ENCODE data around the gene CBFB.

Gene CBFB

GRCh38 chr16:67028696-67029253, at the start of gene CBFB:
Gene CBFB, plus strand, starts transcription at chr16:67029149. Its CDS starts 259 bp downstream, at chr16:67029408.
- no peak for TF ChIP-seq CTCF (IDR thresholded peaks at IDR 0.05; ENCODE audit: poor library complexity, severe bottlenecking)
- H3K27ac ChIP-seq (ENCODE audit: poor library complexity, severe bottlenecking) = peak within 1 kb of the TSS; percentile 83
- peak; percentile 86 for ATAC-seq (ENCODE audit: low read depth)

DNA sequence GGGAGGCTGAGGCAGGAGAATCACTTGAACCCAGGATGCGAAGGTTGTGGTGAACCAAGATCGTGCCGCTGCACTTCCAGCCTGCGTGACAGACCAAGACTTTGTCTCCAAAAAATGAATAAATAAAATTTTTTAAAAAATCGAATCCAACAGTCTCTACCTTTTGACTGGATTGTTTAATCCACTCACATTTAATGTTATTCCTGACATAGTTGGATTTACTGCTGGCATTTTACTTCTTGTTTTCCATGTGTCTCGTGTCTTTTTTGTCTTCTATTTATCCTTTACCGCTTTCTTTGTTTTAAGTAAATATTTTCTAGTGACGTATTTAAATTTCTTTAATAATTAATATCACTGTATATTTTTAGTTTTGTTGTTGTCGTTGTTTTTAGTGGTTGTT, 45.9 kb upstream of the CBFB start:
- DNase-seq (ENCODE audit: low spot score) (no peak), ATAC-seq (ENCODE audit: low read depth) (no peak)
- H3K4me1 ChIP-seq (ENCODE audit: insufficient read depth, poor library complexity, severe bottlenecking) = peaks cover 2% of the 10 kb centered on the region
- H3K4me3 ChIP-seq (ENCODE audit: severe bottlenecking) = no peak overlapping the region
- TF ChIP-seq CTCF (IDR thresholded peaks at IDR 0.05; ENCODE audit: poor library complexity, severe bottlenecking) = no peak
- H3K9me3 ChIP-seq (ENCODE audit: severe bottlenecking) = no peaks in the 10 kb centered on the region
- H3K36me3 ChIP-seq (ENCODE audit: low read depth) = no peaks in the 10 kb centered on the region
- H3K27ac ChIP-seq (ENCODE audit: poor library complexity, severe bottlenecking) = no peak overlapping the region
- no peaks in the 10 kb centered on the region for H3K27me3 ChIP-seq (ENCODE audit: insufficient read depth, poor library complexity, severe bottlenecking)

More at GRCh38 chr16:67028696-67029253, at the start of gene CBFB:
- Histone ChIP-seq H3K27me3 (ENCODE audit: insufficient read depth, poor library complexity, severe bottlenecking) (no peaks in the 10 kb centered on the region), H3K4me3 (ENCODE audit: severe bottlenecking) (peak within 1 kb of the TSS; percentile 76), H3K9me3 (ENCODE audit: severe bottlenecking) (no peaks in the 10 kb centered on the region), H3K4me1 (ENCODE audit: insufficient read depth, poor library complexity, severe bottlenecking) (no peaks in the 10 kb centered on the region), H3K36me3 (ENCODE audit: low read depth) (peaks cover 20% of the 10 kb centered on the region)
- peak; percentile 92 for DNase-seq (ENCODE audit: low spot score)

GRCh38 chr16:66984892-66985311, 44.0 kb upstream of the CBFB start:
- H3K36me3 ChIP-seq (ENCODE audit: low read depth) = no peaks in the 10 kb centered on the region
- DNase-seq (ENCODE audit: low spot score) (no peak), ATAC-seq (ENCODE audit: low read depth) (no peak)
- H3K4me1 ChIP-seq (ENCODE audit: insufficient read depth, poor library complexity, severe bottlenecking) = peaks cover 3% of the 10 kb centered on the region
- TF ChIP-seq CTCF (IDR thresholded peaks at IDR 0.05; ENCODE audit: poor library complexity, severe bottlenecking) = no peak
- H3K9me3 ChIP-seq (ENCODE audit: severe bottlenecking) = no peaks in the 10 kb centered on the region
- no peak overlapping the region for H3K27ac ChIP-seq (ENCODE audit: poor library complexity, severe bottlenecking)
- H3K4me3 ChIP-seq (ENCODE audit: severe bottlenecking) = no peak overlapping the region
- no peaks in the 10 kb centered on the region for H3K27me3 ChIP-seq (ENCODE audit: insufficient read depth, poor library complexity, severe bottlenecking)

DNA sequence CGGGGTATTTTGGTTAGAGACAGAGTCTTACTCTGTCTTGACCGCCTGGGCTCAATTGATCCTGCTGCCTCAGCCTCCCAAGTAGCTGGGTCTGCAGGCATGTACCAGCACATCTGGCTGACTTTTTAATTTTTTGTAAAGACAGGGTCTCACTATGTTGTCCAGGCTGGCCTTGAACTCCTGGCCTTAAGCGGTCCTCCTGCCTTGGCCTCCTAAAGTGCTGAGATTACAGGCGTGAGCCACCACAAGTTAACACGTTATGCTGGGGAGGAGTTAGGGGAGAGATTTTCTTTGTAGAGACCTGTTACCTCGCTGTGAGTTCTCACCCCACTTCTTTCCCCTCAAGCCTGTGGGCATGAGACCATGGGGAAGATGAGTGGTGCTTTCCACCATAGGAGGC, 42.4 kb upstream of the CBFB start:
- Histone ChIP-seq H3K27ac (ENCODE audit: poor library complexity, severe bottlenecking) (no peak overlapping the region), H3K4me3 (ENCODE audit: severe bottlenecking) (no peak overlapping the region), H3K4me1 (ENCODE audit: insufficient read depth, poor library complexity, severe bottlenecking) (peaks cover 3% of the 10 kb centered on the region), H3K36me3 (ENCODE audit: low read depth) (no peaks in the 10 kb centered on the region), H3K27me3 (ENCODE audit: insufficient read depth, poor library complexity, severe bottlenecking) (no peaks in the 10 kb centered on the region), H3K9me3 (ENCODE audit: severe bottlenecking) (no peaks in the 10 kb centered on the region)
- ATAC-seq (ENCODE audit: low read depth) (no peak), DNase-seq (ENCODE audit: low spot score) (no peak)
- TF ChIP-seq CTCF (IDR thresholded peaks at IDR 0.05; ENCODE audit: poor library complexity, severe bottlenecking) = no peak

DNA sequence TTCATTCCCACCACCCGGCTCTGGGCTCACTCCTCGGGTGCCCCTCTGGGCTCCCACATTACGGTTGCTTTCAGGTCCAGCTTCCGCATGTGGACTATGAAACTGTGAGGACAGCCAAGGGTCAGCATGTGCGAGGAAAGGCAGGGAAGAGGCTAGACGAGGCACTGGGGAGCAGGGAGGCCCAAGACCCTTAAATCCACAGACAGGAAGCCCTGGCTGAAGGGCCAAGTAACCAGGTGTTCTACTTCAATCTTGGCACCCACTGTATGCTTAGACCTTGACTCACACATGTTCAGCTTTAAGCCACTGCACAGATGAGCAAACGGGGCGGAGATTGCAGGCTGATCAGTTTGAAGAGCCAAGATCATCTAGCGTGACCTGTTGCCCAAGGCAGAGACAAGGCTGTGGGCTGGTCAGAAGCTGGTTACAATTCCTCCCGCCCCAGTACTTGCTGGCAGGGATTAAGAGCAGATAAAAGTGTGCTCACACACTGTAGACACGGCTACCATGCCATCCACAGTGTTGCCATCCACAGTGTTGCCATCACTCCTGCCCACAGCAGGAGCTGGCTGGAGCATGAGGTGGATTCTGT, 40.7 kb upstream of the CBFB start, which contains the start of gene CES4A:
TSS of gene CES4A (plus strand) at position 393 of the 592 bp plus-strand sequence. CDS start at position 577, 184 bp downstream.
- H3K4me1 ChIP-seq (ENCODE audit: insufficient read depth, poor library complexity, severe bottlenecking) = peaks cover 3% of the 10 kb centered on the region
- H3K27ac ChIP-seq (ENCODE audit: poor library complexity, severe bottlenecking) = peak within 1 kb of the TSS; percentile 0
- H3K27me3 ChIP-seq (ENCODE audit: insufficient read depth, poor library complexity, severe bottlenecking) = no peaks in the 10 kb centered on the region
- DNase-seq (ENCODE audit: low spot score) (no peak), ATAC-seq (ENCODE audit: low read depth) (peak; percentile 96)
- no peak within 1 kb of the TSS for H3K4me3 ChIP-seq (ENCODE audit: severe bottlenecking)
- H3K36me3 ChIP-seq (ENCODE audit: low read depth) = no peaks in the 10 kb centered on the region
- H3K9me3 ChIP-seq (ENCODE audit: severe bottlenecking) = no peaks in the 10 kb centered on the region
- TF ChIP-seq CTCF (IDR thresholded peaks at IDR 0.05; ENCODE audit: poor library complexity, severe bottlenecking) = no peak

Measured in RWPE2 (cell line).